Measurements from ENCODE around the gene CDH23.

Gene CDH23

DNA sequence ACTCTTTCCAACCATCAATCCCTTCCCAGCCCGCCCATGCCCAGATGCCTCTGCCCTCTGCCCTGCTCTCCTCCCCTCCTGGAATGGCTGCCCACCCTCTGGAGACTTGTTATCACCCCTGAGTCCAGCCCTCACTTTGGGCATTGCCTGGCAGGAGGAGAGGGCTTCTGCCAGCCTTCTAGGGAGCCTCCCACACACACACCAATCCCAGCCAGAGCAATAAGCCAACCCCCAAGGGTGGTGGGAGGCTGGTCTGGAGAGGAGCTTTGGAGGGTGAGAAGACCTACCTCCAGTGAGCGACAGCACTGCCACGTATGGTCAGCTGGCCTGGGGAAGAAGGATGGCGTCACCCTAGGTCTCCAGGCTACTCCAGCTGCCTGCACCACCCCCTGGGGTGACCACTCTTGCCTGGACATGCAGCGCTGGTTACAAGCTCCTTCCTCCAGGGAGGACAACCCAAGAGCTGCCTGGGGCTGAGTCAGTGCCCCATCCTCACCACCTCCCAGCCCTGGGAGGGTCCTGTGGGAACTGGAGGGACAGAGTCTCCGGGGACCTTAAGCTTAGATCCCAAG is 314.4 kb downstream of the CDH23 start:
- H3K4me3 ChIP-seq (ENCODE audit: low read depth, low read length): no peak overlapping the region
- ChIA-PET POLR2A (interaction anchor here (0.6 kb wide), 1 partner anchor 34 kb away, joined by 3 read pairs; no protein-coding TSS in a partner anchor), CTCF (interaction anchor here (0.9 to 4.4 kb wide), 9 partner anchors 12 to 407 kb away, joined by 3 to 29 read pairs (median 5); partner anchors contain the start of genes SLC29A3 and VSIR)
- DNase-seq (ENCODE audit: low read depth, low spot score): no peak
- TF ChIP-seq, protein P1, sequence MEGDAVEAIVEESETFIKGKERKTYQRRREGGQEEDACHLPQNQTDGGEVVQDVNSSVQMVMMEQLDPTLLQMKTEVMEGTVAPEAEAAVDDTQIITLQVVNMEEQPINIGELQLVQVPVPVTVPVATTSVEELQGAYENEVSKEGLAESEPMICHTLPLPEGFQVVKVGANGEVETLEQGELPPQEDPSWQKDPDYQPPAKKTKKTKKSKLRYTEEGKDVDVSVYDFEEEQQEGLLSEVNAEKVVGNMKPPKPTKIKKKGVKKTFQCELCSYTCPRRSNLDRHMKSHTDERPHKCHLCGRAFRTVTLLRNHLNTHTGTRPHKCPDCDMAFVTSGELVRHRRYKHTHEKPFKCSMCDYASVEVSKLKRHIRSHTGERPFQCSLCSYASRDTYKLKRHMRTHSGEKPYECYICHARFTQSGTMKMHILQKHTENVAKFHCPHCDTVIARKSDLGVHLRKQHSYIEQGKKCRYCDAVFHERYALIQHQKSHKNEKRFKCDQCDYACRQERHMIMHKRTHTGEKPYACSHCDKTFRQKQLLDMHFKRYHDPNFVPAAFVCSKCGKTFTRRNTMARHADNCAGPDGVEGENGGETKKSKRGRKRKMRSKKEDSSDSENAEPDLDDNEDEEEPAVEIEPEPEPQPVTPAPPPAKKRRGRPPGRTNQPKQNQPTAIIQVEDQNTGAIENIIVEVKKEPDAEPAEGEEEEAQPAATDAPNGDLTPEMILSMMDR (IDR thresholded peaks at IDR 0.05; ENCODE audit: insufficient read depth, low read length, missing control alignments): no peak

DNA sequence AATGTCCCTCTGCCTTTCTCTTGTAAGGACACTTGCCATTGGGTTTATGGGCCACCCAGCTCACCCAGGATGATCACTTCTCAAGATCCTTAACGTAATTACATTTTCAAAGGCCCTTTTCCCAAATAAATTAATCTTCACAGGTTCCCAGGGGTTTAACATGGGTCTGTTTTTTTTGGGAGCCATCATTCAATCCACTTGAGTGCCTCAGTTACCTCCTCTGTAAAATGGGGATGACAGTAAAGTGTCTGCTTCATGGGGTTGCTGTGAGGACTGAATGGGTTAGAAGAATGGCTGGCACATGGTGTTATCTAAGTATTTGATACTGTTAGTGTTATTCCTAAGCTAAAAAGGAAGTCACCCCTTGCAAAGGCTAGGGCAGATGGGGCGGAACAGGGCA is 315.4 kb downstream of the CDH23 start:
- ChIA-PET CTCF (interaction anchor here (1.2 to 4.4 kb wide), 8 partner anchors 10 to 396 kb away, joined by 3 to 29 read pairs (median 7); partner anchors contain the start of genes SLC29A3 and VSIR), POLR2A (no interaction called here)
- TF ChIP-seq, protein P1 (IDR thresholded peaks at IDR 0.05; ENCODE audit: insufficient read depth, low read length, missing control alignments): no peak
- no peak for DNase-seq (ENCODE audit: low read depth, low spot score)
- no peak overlapping the region for H3K4me3 ChIP-seq (ENCODE audit: low read depth, low read length)

DNA sequence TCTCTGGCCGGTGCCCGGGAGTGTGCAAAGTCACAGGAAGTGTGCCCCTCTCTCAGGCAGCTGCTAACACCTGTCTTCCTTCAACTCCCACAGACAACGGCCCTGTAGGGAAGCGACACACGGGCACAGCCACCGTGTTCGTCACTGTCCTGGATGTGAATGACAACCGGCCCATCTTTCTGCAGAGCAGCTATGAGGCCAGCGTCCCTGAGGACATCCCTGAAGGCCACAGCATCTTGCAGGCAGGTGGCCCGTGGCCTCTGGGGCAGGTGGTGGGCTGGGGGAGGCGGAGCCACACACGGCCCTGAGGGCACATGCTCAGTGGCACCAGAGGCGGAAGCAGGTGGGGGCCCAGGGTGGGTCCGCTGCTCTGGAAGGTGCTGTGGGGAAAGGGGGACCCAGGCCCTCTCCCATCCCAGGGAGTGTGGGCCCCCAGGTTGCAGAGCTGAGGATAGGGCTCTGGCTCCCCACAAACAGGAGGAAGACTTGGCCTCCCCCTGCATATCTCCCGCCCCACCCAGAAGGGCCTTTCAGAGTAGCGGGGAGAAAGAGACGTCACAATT is 315.9 kb downstream of the CDH23 start:
- ChIA-PET CTCF (interaction anchor here (0.9 to 4.4 kb wide), 7 partner anchors 10 to 393 kb away, joined by 4 to 29 read pairs (median 8); partner anchors contain the start of genes SLC29A3 and VSIR), POLR2A (interaction anchor here (0.6 kb wide), 1 partner anchor 374 kb away, joined by 4 read pairs; no protein-coding TSS in a partner anchor)
- no peak overlapping the region for H3K4me3 ChIP-seq (ENCODE audit: low read depth, low read length)
- no peak for DNase-seq (ENCODE audit: low read depth, low spot score)
- TF ChIP-seq, protein P1 (IDR thresholded peaks at IDR 0.05; ENCODE audit: insufficient read depth, low read length, missing control alignments): no peak

- no peak overlapping the region for H3K4me3 ChIP-seq (ENCODE audit: low read depth, low read length)
- TF ChIP-seq, protein P1 (IDR thresholded peaks at IDR 0.05; ENCODE audit: insufficient read depth, low read length, missing control alignments): peak; percentile 20
- ChIA-PET POLR2A (interaction anchor here (0.6 kb wide), 1 partner anchor 375 kb away, joined by 4 read pairs; no protein-coding TSS in a partner anchor), CTCF (interaction anchor here (0.9 to 4.4 kb wide), 6 partner anchors 11 to 394 kb away, joined by 4 to 29 read pairs (median 10); partner anchors contain the start of genes SLC29A3 and VSIR)
- DNase-seq (ENCODE audit: low read depth, low spot score): peak; percentile 4
Measured at GRCh38 chr10:71713135-71714030, 316.7 kb downstream of the CDH23 start.

GRCh38 chr10:71714031-71714410 is 317.3 kb downstream of the CDH23 start:
- TF ChIP-seq, protein P1 (IDR thresholded peaks at IDR 0.05; ENCODE audit: insufficient read depth, low read length, missing control alignments): no peak
- POLR2A ChIA-PET: no interaction called here
- H3K4me3 ChIP-seq (ENCODE audit: low read depth, low read length): no peak overlapping the region
- DNase-seq (ENCODE audit: low read depth, low spot score): no peak
- CTCF ChIA-PET: interaction anchor here (0.7 to 4.4 kb wide), 3 partner anchors 10 to 18 kb away, joined by 3 to 29 read pairs (median 4); no protein-coding TSS in a partner anchor
